CD14-positive monocyte (primary cell): Measurements from ENCODE around the gene CC2D1A. TPM values are rescaled to one million over a fixed set of nuclear protein-coding genes. Genes with fewer than 3 reads are reported as not detected.
"Not testable (repeated sequence)": the region's sequence is repeated elsewhere in the genome, so short reads cannot be mapped to it uniquely, and the experiment has no call there.

Experiments
- DNase-seq, 3 donors: peaks; one replicate each; pipeline ENCODE4 v3.0.0-alpha.2; 2011 to 2022
- H2AFZ ChIP-seq: 2 replicates; pipeline ENCODE4 v1.6.0; 2012; ENCODE audit warnings: mild to moderate bottlenecking, low read depth, low read length, inconsistent platforms; ENCODE audit not compliant: insufficient read depth, poor library complexity, severe bottlenecking
- H3K27ac ChIP-seq, 2 donors: 1 replicate in 1 of 2; 2 replicates in 1 of 2; pipeline ENCODE4 v1.5.1; 2012 to 2013; ENCODE audit warnings: low read length in 2 of 2, control low read depth in 1 of 2, inconsistent platforms in 1 of 2, low read depth in 1 of 2, mild to moderate bottlenecking in 1 of 2
- H3K27me3 ChIP-seq, 2 donors: one replicate each; pipeline versions ENCODE4 v1.6.0 to v1.6.1; 2011 to 2013; ENCODE audit warnings: low read length in 2 of 2; ENCODE audit not compliant: control insufficient read depth in 2 of 2, insufficient read depth in 2 of 2
- H3K36me3 ChIP-seq, 2 donors: replicated peaks in 1 of 2; 1 replicate in 1 of 2; 2 replicates in 1 of 2; pipeline versions ENCODE4 v1.5.1 to v1.6.1; 2012 to 2013; ENCODE audit warnings: low read length in 2 of 2, control low read depth in 1 of 2, inconsistent platforms in 1 of 2, mild to moderate bottlenecking in 1 of 2; ENCODE audit not compliant: insufficient read depth in 2 of 2, control insufficient read depth in 1 of 2
- H3K4me1 ChIP-seq, 2 donors: 1 replicate in 1 of 2; 2 replicates in 1 of 2; pipeline versions ENCODE4 v1.5.1 to v1.6.1; 2012 to 2013; ENCODE audit warnings: low read length in 2 of 2, control low read depth in 1 of 2, inconsistent platforms in 1 of 2, mild to moderate bottlenecking in 1 of 2, moderate library complexity in 1 of 2; ENCODE audit not compliant: insufficient read depth in 2 of 2, control insufficient read depth in 1 of 2
- H3K4me2 ChIP-seq: replicated peaks from 2 replicates; pipeline ENCODE3; 2012; ENCODE audit warnings: low read length, moderate library complexity, mild to moderate bottlenecking; ENCODE audit not compliant: poor library complexity, severe bottlenecking; ENCODE audit errors: extremely low read depth
- H3K4me3 ChIP-seq, 3 experiments: fragments of 200-600 bp in 1 of 3; sonication (generic) in 1 of 3; replicated peaks in 1 of 3; 1 replicate in 2 of 3; 2 replicates in 1 of 3; pipeline ENCODE4 v1.5.1; 2011 to 2013; ENCODE audit warnings: low read length in 3 of 3, mild to moderate bottlenecking in 3 of 3, control low read depth in 2 of 3, low read depth in 2 of 3, inconsistent platforms in 1 of 3, moderate library complexity in 1 of 3
- H3K79me2 ChIP-seq: 2 replicates; pipeline ENCODE4 v1.6.0; 2012; ENCODE audit warnings: mild to moderate bottlenecking, control low read depth, inconsistent platforms, low read length, moderate library complexity; ENCODE audit not compliant: insufficient read depth
- H3K9ac ChIP-seq: 2 replicates; pipeline ENCODE4 v1.6.0; 2017; ENCODE audit warnings: low read length, mild to moderate bottlenecking; ENCODE audit not compliant: insufficient read depth, poor library complexity, severe bottlenecking
- H3K9me3 ChIP-seq, 2 donors: replicated peaks in 1 of 2; 1 replicate in 1 of 2; 2 replicates in 1 of 2; pipeline versions ENCODE4 v1.5.1 to v1.6.1; 2012 to 2013; ENCODE audit warnings: low read length in 2 of 2, control low read depth in 1 of 2; ENCODE audit not compliant: control insufficient read depth in 1 of 2, insufficient read depth in 1 of 2
- H4K20me1 ChIP-seq: 2 replicates; pipeline ENCODE4 v1.6.0; 2012; ENCODE audit warnings: mild to moderate bottlenecking, low read length, control low read depth, moderate library complexity; ENCODE audit not compliant: insufficient read depth
- H3K27ac Mint-ChIP-seq, 7 donors: one replicate each; pipeline ENCODE4 v1.8.0; 2020; ENCODE audit warnings: mild to moderate bottlenecking in 7 of 7, mixed read lengths in 7 of 7, moderate library complexity in 6 of 7, inconsistent platforms in 2 of 7
- H3K27me3 Mint-ChIP-seq, 3 donors: one replicate each; pipeline ENCODE4 v1.8.0; 2021 to 2022; ENCODE audit warnings: low read depth in 3 of 3, mild to moderate bottlenecking in 3 of 3, mixed read lengths in 3 of 3, moderate library complexity in 3 of 3, inconsistent platforms in 1 of 3
- H3K36me3 Mint-ChIP-seq, 2 donors: one replicate each; pipeline ENCODE4 v1.8.0; 2020; ENCODE audit warnings: mixed read lengths in 2 of 2, inconsistent platforms in 1 of 2, mild to moderate bottlenecking in 1 of 2
- H3K4me1 Mint-ChIP-seq: one replicate; pipeline ENCODE4 v1.8.0; 2020; ENCODE audit warnings: mild to moderate bottlenecking, mixed read lengths
- H3K4me3 Mint-ChIP-seq, 2 donors: one replicate each; pipeline ENCODE4 v1.8.0; 2020; ENCODE audit warnings: mild to moderate bottlenecking in 2 of 2, mixed read lengths in 2 of 2, moderate library complexity in 1 of 2
- H3K9me3 Mint-ChIP-seq, 7 donors: one replicate each; pipeline ENCODE4 v1.8.0; 2020 to 2022; ENCODE audit warnings: mixed read lengths in 7 of 7, mild to moderate bottlenecking in 6 of 7, moderate library complexity in 6 of 7, inconsistent platforms in 2 of 7
- CTCF ChIP-seq: fragments of 200-600 bp; IDR thresholded peaks from one replicate; pipeline ENCODE4 v1.8.0; 2022; ENCODE audit warnings: antibody characterized with exemption, mild to moderate bottlenecking
- WGBS: methylation state at CpG from one replicate; pipeline ENCODE4 v1.1.5; 2013; ENCODE audit warnings: missing lambda C conversion rate; ENCODE audit not compliant: insufficient coverage; 5-methylcytosine and 5-hydroxymethylcytosine counted together
- intact Hi-C, 2 donors: fragments of 100-400 bp; cut with micrococcal nuclease; formaldehyde crosslinking; loops; one replicate each; pipeline versions ENCODE4 v1.15.0 to v1.15.1; 2023
- polyA plus RNA-seq, 3 donors: library from polyadenylated mRNA; depleted of rRNA in 1 of 3; unstranded in 2 of 3; stranded (reverse) in 1 of 3; fragments of 300-500 nt in 2 of 3; fragments of >200 nt in 1 of 3; fragmentation: Illumina TruSeq in 2 of 3; gene quantifications; 1 replicate in 2 of 3; 2 replicates in 1 of 3; pipeline ENCODE4 v1.2.3, GENCODE V29; 2012 to 2021

The CC2D1A gene
- polyA plus RNA-seq, 3 donors: 4.6 to 27.0 (median 6.2) TPM

GRCh38 chr19:13972368-13973155, 66.6 kb downstream of the CC2D1A start:
- Mint-ChIP-seq H3K4me3 (no peak overlapping the region), H3K27me3 (peaks cover 0 to 1% (median 0%) of the 10 kb centered on the region in 3 donors), H3K4me1 (peaks cover 7% of the 10 kb centered on the region), H3K36me3 (peaks cover 56 to 91% of the 10 kb centered on the region in 2 donors), H3K9me3 (no peaks in the 10 kb centered on the region), H3K27ac (peak overlapping the region in 2 of 7 donors; percentile 24 to 50)
- no peak overlapping the region for H3K9ac ChIP-seq
- no peaks in the 10 kb centered on the region for H3K79me2 ChIP-seq
- H3K4me2 ChIP-seq: no peak overlapping the region
- TF ChIP-seq CTCF: no peak
- no peaks in the 10 kb centered on the region for H3K9me3 ChIP-seq
- no peak overlapping the region for H2AFZ ChIP-seq
- H3K4me1 ChIP-seq: peaks cover 0 to under 1% of the 10 kb centered on the region in 2 donors
- WGBS: 97% methylated on average over 33 of the region's 37 CpGs
- intact Hi-C loops: no loop called here
- no peak for DNase-seq
- peaks cover 56 to 78% of the 10 kb centered on the region in 2 donors for H3K36me3 ChIP-seq
- H3K4me3 ChIP-seq: no peak overlapping the region
- no peaks in the 10 kb centered on the region for H4K20me1 ChIP-seq
- H3K27me3 ChIP-seq: no peaks in the 10 kb centered on the region
- no peak overlapping the region for H3K27ac ChIP-seq

DNA sequence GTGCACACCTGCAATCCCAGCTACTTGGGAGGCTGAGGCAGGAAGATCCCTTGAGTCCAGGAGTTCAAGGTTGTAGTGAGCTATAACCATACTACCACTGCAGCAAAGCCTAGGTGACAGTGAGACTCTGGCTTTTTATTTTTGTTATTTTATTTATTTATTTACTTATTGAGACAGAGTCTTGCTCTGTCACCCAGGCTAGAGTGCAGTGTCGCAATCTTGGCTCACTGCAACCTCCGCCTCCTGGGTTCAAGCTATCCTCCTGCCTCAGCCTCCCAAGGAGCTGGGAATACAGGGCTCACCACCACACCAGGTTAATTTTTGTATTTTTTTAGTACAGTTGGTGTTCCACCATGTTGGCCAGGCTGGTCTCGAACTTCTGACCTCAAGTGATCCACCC, 67.5 kb downstream of the CC2D1A start:
- H3K9me3 ChIP-seq, H2AFZ ChIP-seq, H3K27ac ChIP-seq, H3K9me3 Mint-ChIP-seq, H3K27me3 ChIP-seq, H3K4me1 ChIP-seq, H3K4me3 Mint-ChIP-seq, H3K27me3 Mint-ChIP-seq, H3K4me2 ChIP-seq, H3K9ac ChIP-seq, intact Hi-C loops, H3K79me2 ChIP-seq, H3K27ac Mint-ChIP-seq, H4K20me1 ChIP-seq, DNase-seq, H3K4me3 ChIP-seq: not testable (repeated sequence)
- WGBS: 100% methylated on average over 2 of the region's 3 CpGs
- peaks cover 47 to 68% of the 10 kb centered on the region in 2 donors for H3K36me3 ChIP-seq
- Mint-ChIP-seq H3K36me3 (peaks cover 52 to 82% of the 10 kb centered on the region in 2 donors), H3K4me1 (peaks cover 13% of the 10 kb centered on the region)
